Measurements from ENCODE around the gene UBASH3B. TPM values are rescaled to one million over a fixed set of nuclear protein-coding genes. Genes with fewer than 3 reads are reported as not detected.

UBASH3B gene
- total RNA-seq, 4 donors from 2014 or later = 1.8 to 6.6 (median 3.4) TPM

DNA sequence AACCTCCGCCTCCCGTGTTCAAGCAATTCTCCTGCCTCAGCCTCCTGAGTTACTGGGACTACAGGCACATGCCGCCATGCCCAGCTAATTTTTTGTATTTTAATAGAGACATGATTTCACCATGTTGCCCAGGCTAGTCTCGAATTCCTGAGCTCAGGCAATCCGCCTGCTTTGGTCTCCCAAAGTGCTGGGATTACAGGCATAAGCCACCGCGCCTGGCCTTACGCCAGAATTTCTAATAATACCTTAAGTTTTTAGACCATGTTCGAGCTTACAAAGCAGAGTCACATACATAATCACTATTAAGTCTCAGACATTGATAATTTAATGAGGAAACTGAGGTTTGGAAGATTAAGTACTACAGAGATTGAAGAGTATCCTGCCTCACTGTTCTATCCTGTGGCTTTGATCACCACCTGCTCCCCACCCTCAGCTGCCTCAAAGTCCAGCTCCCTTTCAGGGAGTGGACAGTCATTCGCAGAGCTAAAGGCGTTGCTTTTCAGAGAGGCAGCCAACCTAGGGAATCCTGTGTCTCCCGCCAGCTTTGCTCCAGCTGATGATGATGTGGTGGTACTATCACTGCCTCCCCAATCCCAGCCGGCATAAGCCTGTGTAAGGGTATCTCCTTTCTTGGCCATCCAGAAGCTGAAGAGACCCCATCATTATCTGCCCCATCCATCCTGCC lies 7.7 kb downstream of the UBASH3B start:
- no peaks in the 10 kb centered on the region for H3K36me3 ChIP-seq
- no peak for ATAC-seq
- no peaks in the 10 kb centered on the region for H3K9me3 ChIP-seq
- WGBS, 2 donors (ENCODE audit: low coverage in 1 of 2) = 90 to 92% methylated on average over 5 to 6 of the region's 13 CpGs
- H3K4me1 ChIP-seq = no peaks in the 10 kb centered on the region
- no peak overlapping the region for H3K4me3 ChIP-seq
- TF ChIP-seq, protein P1, sequence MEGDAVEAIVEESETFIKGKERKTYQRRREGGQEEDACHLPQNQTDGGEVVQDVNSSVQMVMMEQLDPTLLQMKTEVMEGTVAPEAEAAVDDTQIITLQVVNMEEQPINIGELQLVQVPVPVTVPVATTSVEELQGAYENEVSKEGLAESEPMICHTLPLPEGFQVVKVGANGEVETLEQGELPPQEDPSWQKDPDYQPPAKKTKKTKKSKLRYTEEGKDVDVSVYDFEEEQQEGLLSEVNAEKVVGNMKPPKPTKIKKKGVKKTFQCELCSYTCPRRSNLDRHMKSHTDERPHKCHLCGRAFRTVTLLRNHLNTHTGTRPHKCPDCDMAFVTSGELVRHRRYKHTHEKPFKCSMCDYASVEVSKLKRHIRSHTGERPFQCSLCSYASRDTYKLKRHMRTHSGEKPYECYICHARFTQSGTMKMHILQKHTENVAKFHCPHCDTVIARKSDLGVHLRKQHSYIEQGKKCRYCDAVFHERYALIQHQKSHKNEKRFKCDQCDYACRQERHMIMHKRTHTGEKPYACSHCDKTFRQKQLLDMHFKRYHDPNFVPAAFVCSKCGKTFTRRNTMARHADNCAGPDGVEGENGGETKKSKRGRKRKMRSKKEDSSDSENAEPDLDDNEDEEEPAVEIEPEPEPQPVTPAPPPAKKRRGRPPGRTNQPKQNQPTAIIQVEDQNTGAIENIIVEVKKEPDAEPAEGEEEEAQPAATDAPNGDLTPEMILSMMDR (IDR thresholded peaks at IDR 0.05) = no peak
- TF ChIP-seq EP300 (IDR thresholded peaks at IDR 0.05) (no peak), POLR2AphosphoS5 (IDR thresholded peaks at IDR 0.05) (no peak), POLR2A (IDR thresholded peaks at IDR 0.05) (no peak)
- H3K27ac ChIP-seq = no peak overlapping the region
- H3K27me3 ChIP-seq = no peaks in the 10 kb centered on the region

DNA sequence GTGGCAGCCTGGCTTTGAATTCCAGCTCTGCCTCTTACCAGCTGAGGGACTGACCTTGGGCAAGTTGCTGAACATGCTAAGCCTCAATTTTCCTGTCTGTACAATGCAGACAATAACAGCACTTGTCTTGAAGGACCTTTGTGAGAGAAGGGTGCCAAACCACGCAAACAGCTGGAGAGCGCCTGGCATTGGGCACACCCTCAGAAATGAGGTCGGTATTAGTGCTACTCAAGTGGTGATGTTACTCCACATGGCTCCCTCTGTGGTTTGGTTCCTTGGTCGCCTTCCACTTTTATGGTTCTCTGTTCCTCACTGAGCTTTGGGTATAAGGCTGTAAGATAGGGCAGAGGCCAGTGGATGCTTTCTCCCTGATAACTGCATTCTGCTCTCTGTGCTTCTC lies 8.2 kb downstream of the UBASH3B start:
- 60 to 100% methylated on average over 1 of the region's 4 CpGs for WGBS, 2 donors (ENCODE audit: low coverage in 1 of 2)
- no peak overlapping the region for H3K4me3 ChIP-seq
- H3K27ac ChIP-seq = no peak overlapping the region
- H3K27me3 ChIP-seq = no peaks in the 10 kb centered on the region
- no peaks in the 10 kb centered on the region for H3K36me3 ChIP-seq
- TF ChIP-seq EP300 (IDR thresholded peaks at IDR 0.05) (no peak), POLR2AphosphoS5 (IDR thresholded peaks at IDR 0.05) (no peak), POLR2A (IDR thresholded peaks at IDR 0.05) (no peak)
- TF ChIP-seq, protein P1 (IDR thresholded peaks at IDR 0.05) = no peak
- peaks cover 0 to under 1% (median 0%) of the 10 kb centered on the region in 3 donors for H3K9me3 ChIP-seq
- ATAC-seq = no peak
- no peaks in the 10 kb centered on the region for H3K4me1 ChIP-seq

DNA sequence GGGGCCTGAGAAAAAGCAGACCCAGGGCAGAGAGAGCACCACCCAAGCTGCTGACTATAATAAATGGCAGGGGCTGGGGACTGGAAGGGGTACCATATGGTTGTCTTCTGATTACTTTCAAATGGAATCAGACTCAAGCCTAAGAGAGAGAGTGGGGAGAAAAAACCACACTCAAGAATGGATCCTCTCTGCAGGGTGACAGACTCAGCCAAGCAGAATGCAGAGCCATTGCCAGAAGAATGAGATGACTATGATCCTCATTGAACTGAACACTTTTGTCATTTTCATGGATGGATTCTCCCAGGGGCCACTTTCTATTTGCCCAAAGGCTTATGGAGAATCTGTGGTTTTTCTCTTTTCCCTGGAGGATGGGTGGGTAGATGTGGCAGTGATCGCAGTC lies 8.7 kb downstream of the UBASH3B start:
- no peak overlapping the region for H3K27ac ChIP-seq
- WGBS, 2 donors (ENCODE audit: low coverage in 1 of 2) = 100% methylated on average over 1 of the region's 1 CpG

DNA sequence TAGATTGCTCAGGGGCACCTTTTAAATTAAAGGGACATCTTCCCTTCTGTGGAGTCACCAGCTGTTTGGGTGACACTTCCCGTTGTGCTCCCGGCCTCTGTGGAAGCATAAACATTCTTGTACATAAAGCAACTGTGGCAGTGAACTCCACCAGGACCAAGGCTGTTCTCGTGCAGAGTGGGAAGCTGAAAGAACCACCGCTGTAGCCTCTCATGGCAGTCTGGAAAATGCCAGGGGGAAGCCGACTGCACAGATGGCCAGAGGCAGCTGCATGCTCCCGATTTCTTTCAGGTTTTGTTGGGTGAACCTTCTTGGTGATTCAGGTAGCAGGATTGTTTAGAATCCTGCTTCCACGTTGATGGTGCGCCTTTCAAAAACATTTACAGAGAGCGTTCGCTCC lies 10.3 kb downstream of the UBASH3B start:
- Histone ChIP-seq H3K4me1 (no peaks in the 10 kb centered on the region), H3K27me3 (no peaks in the 10 kb centered on the region), H3K36me3 (no peaks in the 10 kb centered on the region), H3K4me3 (no peak overlapping the region), H3K9me3 (peaks cover 0 to 7% (median 0%) of the 10 kb centered on the region in 3 donors), H3K27ac (no peak overlapping the region)
- no peak for ATAC-seq
- 83% methylated on average over 8 of the region's 10 CpGs; no CpG with 5 or more reads in 1 of the 2 donors for WGBS, 2 donors (ENCODE audit: low coverage in 1 of 2)
- TF ChIP-seq EP300 (IDR thresholded peaks at IDR 0.05) (no peak), POLR2AphosphoS5 (IDR thresholded peaks at IDR 0.05) (no peak), POLR2A (IDR thresholded peaks at IDR 0.05) (no peak)
- TF ChIP-seq, protein P1 (IDR thresholded peaks at IDR 0.05) = no peak

More for the DNA sequence above, 8.7 kb downstream of the UBASH3B start:
- Histone ChIP-seq H3K4me1 (no peaks in the 10 kb centered on the region), H3K36me3 (no peaks in the 10 kb centered on the region), H3K27me3 (no peaks in the 10 kb centered on the region), H3K9me3 (peaks cover 0 to 4% (median 0%) of the 10 kb centered on the region in 3 donors), H3K4me3 (no peak overlapping the region)
- TF ChIP-seq, protein P1 (IDR thresholded peaks at IDR 0.05) = no peak
- TF ChIP-seq EP300 (IDR thresholded peaks at IDR 0.05) = no peak
- no peak for TF ChIP-seq POLR2AphosphoS5 (IDR thresholded peaks at IDR 0.05)
- TF ChIP-seq POLR2A (IDR thresholded peaks at IDR 0.05) = no peak
- ATAC-seq = no peak

DNA sequence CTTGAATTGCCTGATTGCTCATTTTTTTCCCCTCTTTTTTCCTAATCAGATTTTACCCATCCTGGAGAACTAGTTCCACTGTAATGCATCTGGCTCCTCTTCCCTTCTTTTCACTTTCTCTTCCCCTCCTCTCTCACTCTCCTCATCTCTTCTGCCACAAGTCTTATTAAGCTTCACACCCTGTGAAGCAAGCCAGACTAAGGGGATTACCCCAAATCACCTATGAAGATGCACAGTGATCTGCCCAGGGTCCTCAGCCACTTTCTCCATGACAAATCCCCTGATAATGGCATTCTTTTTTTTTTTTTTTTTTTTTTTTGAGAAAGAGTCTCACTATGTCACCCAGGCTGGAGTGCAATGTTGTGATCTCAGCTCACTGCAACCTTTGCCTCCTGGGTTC lies 11.2 kb downstream of the UBASH3B start:
- Histone ChIP-seq H3K4me3 (no peak overlapping the region), H3K27me3 (no peaks in the 10 kb centered on the region), H3K9me3 (peaks cover 0 to 7% (median 0%) of the 10 kb centered on the region in 3 donors), H3K4me1 (no peaks in the 10 kb centered on the region), H3K36me3 (no peaks in the 10 kb centered on the region), H3K27ac (no peak overlapping the region)
- TF ChIP-seq POLR2A (IDR thresholded peaks at IDR 0.05) (no peak), POLR2AphosphoS5 (IDR thresholded peaks at IDR 0.05) (no peak), EP300 (IDR thresholded peaks at IDR 0.05) (no peak)
- TF ChIP-seq, protein P1 (IDR thresholded peaks at IDR 0.05) = no peak
- no peak for ATAC-seq

All from gastroesophageal sphincter (tissue), 4 donors.